GM13977 (cell line): ENCODE measurements around the gene NUP133.

Experiments
- DNase-seq: peaks from one replicate; pipeline ENCODE4 v3.0.0; 2012; ENCODE audit warnings: low spot score
- CTCF ChIP-seq: IDR thresholded peaks from 2 replicates; pipeline ENCODE4 v1.5.1; 2012; ENCODE audit warnings: mild to moderate bottlenecking, control low read depth; ENCODE audit not compliant: insufficient read depth; ENCODE audit errors: extremely low read depth, missing control alignments
- in situ Hi-C: fragments of 300-500 bp; cut with MboI; formaldehyde crosslinking; loops from one replicate; pipeline ENCODE4 v1.12.0; 2022; ENCODE audit warnings: low sequenced_read_pairs, low pct_unique_long_range_greater_than_20kb, mixed read lengths, inconsistent platforms; ENCODE audit not compliant: unreplicated experiment

NUP133 gene

GRCh38 chr1:229392936-229393335 lies 115.2 kb downstream of the NUP133 start:
- no peak for DNase-seq
- no peak for TF ChIP-seq CTCF
- in situ Hi-C loops: no loop called here
